ENCODE results near the gene LARGE2. TPM values are rescaled to one million over a fixed set of nuclear protein-coding genes. Genes with fewer than 3 reads are reported as not detected.
A peak's percentile ranks its signal among the peaks of the same experiment; 100 is the strongest.
"Not testable (repeated sequence)": the region's sequence is repeated elsewhere in the genome, so short reads cannot be mapped to it uniquely, and the experiment has no call there.

Gene LARGE2
- total and polyA plus RNA-seq, 2 experiments from 2014 or later: 4.5 to 4.9 TPM

- Histone ChIP-seq H3K27me3 (peaks cover 11% of the 10 kb centered on the region), H3K4me3 (no peak overlapping the region), H3K27ac (no peak overlapping the region), H3K36me3 (no peaks in the 10 kb centered on the region), H3K9me3 (ENCODE audit: low read depth) (no peaks in the 10 kb centered on the region), H3K4me1 (ENCODE audit: low read depth) (peaks cover 15% of the 10 kb centered on the region)
- DNase-seq (ENCODE audit: low read depth in 1 of 2, low spot score in 1 of 2): no peak
- TF ChIP-seq CTCF (IDR thresholded peaks at IDR 0.05; ENCODE audit: low read depth, low read length): no peak
These were observed 24.9 kb upstream of the LARGE2 start for GRCh38 chr11:45897556-45897955.

GRCh38 chr11:45899086-45899447 is 23.4 kb upstream of the LARGE2 start:
- Histone ChIP-seq H3K4me1 (ENCODE audit: low read depth) (peaks cover 15% of the 10 kb centered on the region), H3K27ac (no peak overlapping the region), H3K4me3 (no peak overlapping the region), H3K9me3 (ENCODE audit: low read depth) (no peaks in the 10 kb centered on the region), H3K27me3 (peaks cover 11% of the 10 kb centered on the region), H3K36me3 (no peaks in the 10 kb centered on the region)
- DNase-seq (ENCODE audit: low read depth in 1 of 2, low spot score in 1 of 2): no peak
- no peak for TF ChIP-seq CTCF (IDR thresholded peaks at IDR 0.05; ENCODE audit: low read depth, low read length)

- peak; percentile 87 for DNase-seq (ENCODE audit: low read depth in 1 of 2, low spot score in 1 of 2)
- Histone ChIP-seq H3K9me3 (ENCODE audit: low read depth) (no peaks in the 10 kb centered on the region), H3K4me1 (ENCODE audit: low read depth) (peaks cover 15% of the 10 kb centered on the region)
These were observed 22.8 kb upstream of the LARGE2 start for GRCh38 chr11:45899448-45900174.

GRCh38 chr11:45900175-45900800 is 22.2 kb upstream of the LARGE2 start:
- not testable (repeated sequence) for H3K27ac ChIP-seq; H3K36me3 ChIP-seq; H3K9me3 ChIP-seq (ENCODE audit: low read depth)
- Histone ChIP-seq H3K4me1 (ENCODE audit: low read depth) (peaks cover 15% of the 10 kb centered on the region), H3K27me3 (peaks cover 11% of the 10 kb centered on the region), H3K4me3 (peak overlapping the region; percentile 48)
- peak in 1 of 2 donors; percentile 33 for DNase-seq (ENCODE audit: low read depth in 1 of 2, low spot score in 1 of 2)

More at GRCh38 chr11:45899448-45900174, 22.8 kb upstream of the LARGE2 start:
- Histone ChIP-seq H3K36me3 (no peaks in the 10 kb centered on the region), H3K27me3 (peaks cover 11% of the 10 kb centered on the region), H3K27ac (peak overlapping the region; percentile 81), H3K4me3 (peak overlapping the region; percentile 48)
- no peak for TF ChIP-seq CTCF (IDR thresholded peaks at IDR 0.05; ENCODE audit: low read depth, low read length)

- TF ChIP-seq CTCF (IDR thresholded peaks at IDR 0.05; ENCODE audit: low read depth, low read length): no peak
- Histone ChIP-seq H3K27ac (no peak overlapping the region), H3K36me3 (no peaks in the 10 kb centered on the region), H3K4me1 (ENCODE audit: low read depth) (peaks cover 13% of the 10 kb centered on the region), H3K9me3 (ENCODE audit: low read depth) (no peaks in the 10 kb centered on the region), H3K27me3 (peaks cover 11% of the 10 kb centered on the region), H3K4me3 (no peak overlapping the region)
- peak in 1 of 2 donors; percentile 23 for DNase-seq (ENCODE audit: low read depth in 1 of 2, low spot score in 1 of 2)
These were observed 21.4 kb upstream of the LARGE2 start for GRCh38 chr11:45900916-45901617.

GRCh38 chr11:45901626-45902025 is 20.8 kb upstream of the LARGE2 start:
- Histone ChIP-seq H3K4me3 (no peak overlapping the region), H3K9me3 (ENCODE audit: low read depth) (no peaks in the 10 kb centered on the region), H3K27ac (no peak overlapping the region), H3K4me1 (ENCODE audit: low read depth) (peaks cover 9% of the 10 kb centered on the region), H3K36me3 (no peaks in the 10 kb centered on the region), H3K27me3 (peaks cover 11% of the 10 kb centered on the region)
- no peak for TF ChIP-seq CTCF (IDR thresholded peaks at IDR 0.05; ENCODE audit: low read depth, low read length)
- DNase-seq (ENCODE audit: low read depth in 1 of 2, low spot score in 1 of 2): no peak
